A673 (cell line): ENCODE measurements around the gene ABCB1. TPM values are rescaled to one million over a fixed set of nuclear protein-coding genes. Genes with fewer than 3 reads are reported as not detected.

Experiments
- BruUV-seq: library from RNA; stranded (reverse); fragments of 400-500 nt; replicated peaks from 2 replicates; lab custom pipeline; 2021; lab: Mats Ljungman, UMichigan
- CTCF ChIA-PET: fragments of 300-600 bp; sonication (Branson Sonifier 250); formaldehyde crosslinking; loops from one replicate; lab custom pipeline; 2022; ENCODE audit warnings: antibody characterized with exemption; lab: Charles Lee
- POLR2A ChIA-PET: fragments of 300-600 bp; sonication (Branson Sonifier 250); formaldehyde crosslinking; loops from one replicate; lab custom pipeline; 2022; ENCODE audit warnings: antibody characterized with exemption; ENCODE audit not compliant: low non-redundant PET; lab: Charles Lee
- DNase-seq: peaks from one replicate; pipeline ENCODE4 v3.0.0-alpha.2; 2015; ENCODE audit warnings: low spot score
- H3K27ac ChIP-seq: fragments of 200-600 bp; sonication (generic); 2 replicates; pipeline ENCODE4 v1.5.1; 2016; ENCODE audit warnings: mixed run types, low read depth, mild to moderate bottlenecking, mixed read lengths, antibody characterized with exemption, low read length; ENCODE audit not compliant: poor library complexity, severe bottlenecking
- H3K27me3 ChIP-seq: fragments of 200-600 bp; sonication (generic); replicated peaks from 2 replicates; pipeline ENCODE4 v1.6.1; 2017; ENCODE audit warnings: mixed run types, low read depth, mild to moderate bottlenecking, mixed read lengths, antibody characterized with exemption, low read length; ENCODE audit not compliant: insufficient read depth, poor library complexity
- H3K36me3 ChIP-seq: fragments of 200-600 bp; sonication (generic); 2 replicates; pipeline ENCODE4 v1.6.1; 2016; ENCODE audit warnings: mixed run types, mild to moderate bottlenecking, mixed read lengths, antibody characterized with exemption, low read length; ENCODE audit not compliant: insufficient read depth, poor library complexity, severe bottlenecking
- H3K4me1 ChIP-seq: fragments of 200-600 bp; sonication (generic); 2 replicates; pipeline ENCODE4 v1.6.1; 2017; ENCODE audit warnings: mixed run types, mild to moderate bottlenecking, mixed read lengths, antibody characterized with exemption, low read length; ENCODE audit not compliant: insufficient read depth, poor library complexity, severe bottlenecking
- H3K4me3 ChIP-seq: fragments of 200-600 bp; sonication (generic); 2 replicates; pipeline ENCODE4 v1.5.1; 2016; ENCODE audit warnings: low read depth, mixed run types, mild to moderate bottlenecking, mixed read lengths, low read length; ENCODE audit not compliant: poor library complexity, severe bottlenecking
- H3K9me3 ChIP-seq: fragments of 200-600 bp; sonication (generic); 2 replicates; pipeline ENCODE4 v1.6.1; 2016; ENCODE audit warnings: mixed run types, low read depth, mild to moderate bottlenecking, mixed read lengths, antibody characterized with exemption, low read length; ENCODE audit not compliant: poor library complexity, severe bottlenecking
- EZH2 ChIP-seq: fragments of 200-600 bp; sonication (generic); IDR thresholded peaks from 2 replicates; pipeline ENCODE4 v1.6.1; 2017; ENCODE audit warnings: borderline replicate concordance, low read depth, mild to moderate bottlenecking, mixed read lengths, antibody characterized with exemption, low read length; ENCODE audit not compliant: poor library complexity, severe bottlenecking
- intact Hi-C: fragments of 100-400 bp; cut with micrococcal nuclease; formaldehyde crosslinking; loops from one replicate; pipeline ENCODE4 v1.10.0; 2022; ENCODE audit not compliant: unreplicated experiment
- total RNA-seq: library from RNA; stranded (reverse); gene quantifications from 2 replicates; pipeline ENCODE4 v1.2.3, GENCODE V29; 2021
- TF ChIP-seq, protein P1 (sequence below): fragments of 300-800, 200-600 bp; sonication (generic); conservative IDR thresholded peaks from 2 replicates; pipeline ENCODE4 v1.5.1; 2017; ENCODE audit warnings: low read depth, mild to moderate bottlenecking, antibody characterized with exemption, low read length, moderate library complexity, mixed read lengths

The ABCB1 gene
- total RNA-seq, 1 experiment from 2014 or later: not detected

GRCh38 chr7:87635921-87636320, 35.2 kb upstream of the ABCB1 start:
- intact Hi-C loops: no loop called here
- H3K4me1 ChIP-seq: no peaks in the 10 kb centered on the region
- H3K27ac ChIP-seq: no peak overlapping the region
- no TSS peak for BruUV-seq
- DNase-seq: no peak
- H3K4me3 ChIP-seq: no peak overlapping the region
- ChIA-PET CTCF (no interaction called here), POLR2A (no interaction called here)
- no peaks in the 10 kb centered on the region for H3K36me3 ChIP-seq
- no peaks in the 10 kb centered on the region for H3K27me3 ChIP-seq
- H3K9me3 ChIP-seq: no peaks in the 10 kb centered on the region
- TF ChIP-seq EZH2: no peak
- TF ChIP-seq, protein P1, sequence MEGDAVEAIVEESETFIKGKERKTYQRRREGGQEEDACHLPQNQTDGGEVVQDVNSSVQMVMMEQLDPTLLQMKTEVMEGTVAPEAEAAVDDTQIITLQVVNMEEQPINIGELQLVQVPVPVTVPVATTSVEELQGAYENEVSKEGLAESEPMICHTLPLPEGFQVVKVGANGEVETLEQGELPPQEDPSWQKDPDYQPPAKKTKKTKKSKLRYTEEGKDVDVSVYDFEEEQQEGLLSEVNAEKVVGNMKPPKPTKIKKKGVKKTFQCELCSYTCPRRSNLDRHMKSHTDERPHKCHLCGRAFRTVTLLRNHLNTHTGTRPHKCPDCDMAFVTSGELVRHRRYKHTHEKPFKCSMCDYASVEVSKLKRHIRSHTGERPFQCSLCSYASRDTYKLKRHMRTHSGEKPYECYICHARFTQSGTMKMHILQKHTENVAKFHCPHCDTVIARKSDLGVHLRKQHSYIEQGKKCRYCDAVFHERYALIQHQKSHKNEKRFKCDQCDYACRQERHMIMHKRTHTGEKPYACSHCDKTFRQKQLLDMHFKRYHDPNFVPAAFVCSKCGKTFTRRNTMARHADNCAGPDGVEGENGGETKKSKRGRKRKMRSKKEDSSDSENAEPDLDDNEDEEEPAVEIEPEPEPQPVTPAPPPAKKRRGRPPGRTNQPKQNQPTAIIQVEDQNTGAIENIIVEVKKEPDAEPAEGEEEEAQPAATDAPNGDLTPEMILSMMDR: no peak

- intact Hi-C loops: no loop called here
- Histone ChIP-seq H3K27ac (no peak overlapping the region), H3K36me3 (no peaks in the 10 kb centered on the region), H3K27me3 (peaks cover 30% of the 10 kb centered on the region), H3K4me3 (peak overlapping the region; percentile 44), H3K4me1 (peaks cover 6% of the 10 kb centered on the region), H3K9me3 (no peaks in the 10 kb centered on the region)
- peak; percentile 1 for DNase-seq
- ChIA-PET CTCF (no interaction called here), POLR2A (no interaction called here)
- no TSS peak for BruUV-seq
- TF ChIP-seq, protein P1: no peak
- no peak for TF ChIP-seq EZH2
Measured at GRCh38 chr7:87628780-87629569, 28.3 kb upstream of the ABCB1 start.

GRCh38 chr7:87627634-87627994, 26.9 kb upstream of the ABCB1 start:
- intact Hi-C loops: no loop called here
- no peak for TF ChIP-seq EZH2
- TF ChIP-seq, protein P1: no peak
- H3K4me3 ChIP-seq: peak overlapping the region; percentile 44
- CTCF ChIA-PET: no interaction called here
- no TSS peak for BruUV-seq
- DNase-seq: no peak
- H3K4me1 ChIP-seq: peaks cover 6% of the 10 kb centered on the region
- H3K27ac ChIP-seq: no peak overlapping the region
- POLR2A ChIA-PET: no interaction called here
- peaks cover 30% of the 10 kb centered on the region for H3K27me3 ChIP-seq
- H3K9me3 ChIP-seq: no peaks in the 10 kb centered on the region
- H3K36me3 ChIP-seq: no peaks in the 10 kb centered on the region
